HepG2 (cell line): ENCODE data around the gene NPW. TPM values are rescaled to one million over a fixed set of nuclear protein-coding genes. Genes with fewer than 3 reads are reported as not detected.

Experiments used
- ATF7 ChIP-seq, 2 experiments: fragments of 450-650 bp in 1 of 2; sonication (generic) in 1 of 2; formaldehyde crosslinking in 1 of 2; IDR thresholded peaks; 2 replicates each; pipeline versions ENCODE4 v1.4.0 to v1.6.1; 2016 to 2020; ENCODE audit warnings: antibody characterized with exemption in 1 of 2, mild to moderate bottlenecking in 1 of 2, missing genetic modification reagents in 1 of 2
- CEBPB ChIP-seq: IDR thresholded peaks from 2 replicates; pipeline ENCODE4 v1.6.1; 2011; ENCODE audit warnings: low read depth, low read length, improper control_type of control experiment, borderline replicate concordance
- GATAD1 ChIP-seq: IDR thresholded peaks from 2 replicates; pipeline ENCODE4 v1.6.1; 2016; ENCODE audit warnings: missing genetic modification reagents, missing compliant biosample characterization
- ISL2 ChIP-seq: sonication (generic); formaldehyde crosslinking; IDR thresholded peaks from 2 replicates; pipeline ENCODE4 v1.5.0; 2020; ENCODE audit warnings: missing genetic modification reagents
- MIXL1 ChIP-seq: IDR thresholded peaks from 2 replicates; pipeline ENCODE4 v1.6.1; 2016
- NFIC ChIP-seq: IDR thresholded peaks from 2 replicates; pipeline ENCODE4 v1.6.1; 2012; ENCODE audit warnings: mild to moderate bottlenecking, low read length, inconsistent platforms
- ZBTB1 ChIP-seq: sonication (generic); formaldehyde crosslinking; IDR thresholded peaks from 2 replicates; pipeline ENCODE4 v1.4.0; 2020; ENCODE audit warnings: missing genetic modification reagents, borderline replicate concordance
- ZFY ChIP-seq: sonication (generic); formaldehyde crosslinking; IDR thresholded peaks from 2 replicates; pipeline ENCODE4 v1.4.0; 2020; ENCODE audit warnings: missing genetic modification reagents
- ZNF121 ChIP-seq: sonication (generic); formaldehyde crosslinking; IDR thresholded peaks from 2 replicates; pipeline ENCODE4 v1.5.0; 2020; ENCODE audit warnings: mild to moderate bottlenecking, missing genetic modification reagents
- ZNF17 ChIP-seq: sonication (generic); formaldehyde crosslinking; IDR thresholded peaks from 2 replicates; pipeline ENCODE4 v1.5.0; 2020; ENCODE audit warnings: mild to moderate bottlenecking, missing genetic modification reagents
- ZNF260 ChIP-seq: sonication (generic); formaldehyde crosslinking; IDR thresholded peaks from 2 replicates; pipeline ENCODE4 v1.4.0; 2020; ENCODE audit warnings: missing genetic modification reagents, low read depth, mild to moderate bottlenecking, borderline replicate concordance
- ZNF678 ChIP-seq: sonication (generic); formaldehyde crosslinking; IDR thresholded peaks from 2 replicates; pipeline ENCODE4 v1.4.0; 2020; ENCODE audit warnings: mild to moderate bottlenecking, missing genetic modification reagents
- polyA plus RNA-seq, 8 experiments: library from polyadenylated mRNA; depleted of rRNA in 3 of 8; stranded (reverse) in 7 of 8; unstranded in 1 of 8; fragments of >200 nt; fragmentation: Illumina TruSeq in 4 of 8; extraction: Trizol in 4 of 8; gene quantifications; 2 replicates each; pipeline versions ENCODE4 v1.2.1 to v1.2.3, GENCODE V29; 2011 to 2016; ENCODE audit warnings: low read depth in 4 of 8, missing spikeins in 1 of 8, mixed read lengths in 1 of 8; ENCODE audit not compliant: insufficient read depth in 1 of 8
- total RNA-seq, 5 experiments: library from RNA; depleted of rRNA; stranded (reverse); fragments of >200 nt; fragmentation: Illumina TruSeq; extraction: Trizol; gene quantifications; 2 replicates each; pipeline ENCODE4 v1.2.3, GENCODE V29; 2016; ENCODE audit warnings: low read depth in 1 of 5
- TF ChIP-seq, protein P1 (sequence below): sonication (generic); formaldehyde crosslinking; IDR thresholded peaks from 2 replicates; pipeline ENCODE4 v1.4.0; 2020; ENCODE audit warnings: mild to moderate bottlenecking, missing genetic modification reagents
- TF ChIP-seq, protein P2 (sequence below): sonication (generic); formaldehyde crosslinking; IDR thresholded peaks from 2 replicates; pipeline ENCODE4 v1.4.0; 2020; ENCODE audit warnings: missing genetic modification reagents
- TF ChIP-seq, protein P3 (sequence below): sonication (generic); formaldehyde crosslinking; IDR thresholded peaks from 2 replicates; pipeline ENCODE4 v1.5.0; 2020; ENCODE audit warnings: missing genetic modification reagents
- TF ChIP-seq, protein P4 (sequence below): sonication (generic); formaldehyde crosslinking; IDR thresholded peaks from 2 replicates; pipeline ENCODE4 v1.9.0; 2021; ENCODE audit warnings: missing genetic modification reagents, mild to moderate bottlenecking, borderline replicate concordance
- TF ChIP-seq, protein P5 (sequence below): sonication (generic); formaldehyde crosslinking; IDR thresholded peaks from 2 replicates; pipeline ENCODE4 v1.4.0; 2020; ENCODE audit warnings: mild to moderate bottlenecking, missing genetic modification reagents
- TF ChIP-seq, protein P6 (sequence below): sonication (generic); formaldehyde crosslinking; IDR thresholded peaks from 2 replicates; pipeline ENCODE4 v1.4.0; 2020; ENCODE audit warnings: mild to moderate bottlenecking, missing genetic modification reagents
- TF ChIP-seq, protein P7 (sequence below): sonication (generic); formaldehyde crosslinking; IDR thresholded peaks from 2 replicates; pipeline ENCODE4 v1.4.0; 2020; ENCODE audit warnings: missing genetic modification reagents

The NPW gene
- total and polyA plus RNA-seq, 2 of the 13 experiments (the other 11 are each of a cell fraction or from before 2014, with no cell fraction given): 0.24 to 0.97 TPM

DNA sequence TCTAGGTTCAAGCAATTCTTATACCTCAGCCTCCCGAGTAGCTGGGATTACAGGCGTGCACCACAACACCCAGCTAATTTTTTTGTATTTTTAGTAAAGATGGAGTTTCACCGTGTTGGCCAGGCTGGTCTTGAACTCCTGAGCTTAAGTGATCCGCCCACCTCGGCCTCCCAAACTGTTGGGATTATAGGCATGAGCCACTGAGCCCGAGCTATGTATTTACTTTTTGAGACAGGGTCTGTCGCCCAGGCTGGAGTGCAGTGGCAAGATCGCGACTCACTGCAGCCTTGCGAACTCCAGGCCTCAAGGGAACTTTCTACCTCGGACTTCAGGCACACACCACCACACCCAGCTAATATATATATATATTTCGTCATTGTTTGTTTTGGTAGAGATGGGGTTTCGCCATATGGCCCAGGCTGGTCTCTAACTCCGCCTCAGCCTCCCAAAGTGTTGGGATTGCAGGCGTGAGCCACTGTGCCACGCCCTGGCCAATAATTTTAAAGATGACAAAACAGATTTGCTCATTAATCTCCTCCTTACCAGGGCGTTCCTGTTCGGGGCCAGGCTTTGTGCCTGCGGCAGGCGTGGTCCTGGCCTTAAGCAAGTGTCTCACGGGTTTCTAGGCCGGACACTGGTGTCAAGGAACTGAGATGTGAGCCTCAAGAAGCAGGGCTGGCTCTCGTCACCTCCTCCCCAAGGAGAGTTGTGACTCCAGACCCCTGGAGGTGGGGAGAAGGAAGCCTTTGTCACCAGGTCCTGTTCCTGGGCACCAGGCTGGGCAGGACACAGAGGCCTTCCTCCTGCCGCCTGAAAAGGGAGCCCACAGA is 4.3 kb upstream of the NPW start (continued):
- TF ChIP-seq ZNF678 (CRISPR knock-in tag) (no peak), ZNF260 (CRISPR knock-in tag) (no peak), GATAD1 (CRISPR knock-in tag) (0 out of 2 replicates have a peak, but pooled peaks have one; percentile 13), ZFY (CRISPR knock-in tag) (peak; percentile 55), MIXL1 (CRISPR knock-in tag) (no peak), ISL2 (CRISPR knock-in tag) (no peak), CEBPB (peak; percentile 83), ZBTB1 (CRISPR knock-in tag) (no peak), ZNF121 (CRISPR knock-in tag) (no peak), NFIC (no peak), ATF7 (IDR thresholded peaks at IDR 0.05) (peak; percentile 59), ATF7 (CRISPR knock-in tag; IDR thresholded peaks at IDR 0.05) (no peak), ZNF17 (no peak)
- TF ChIP-seq, protein P1, sequence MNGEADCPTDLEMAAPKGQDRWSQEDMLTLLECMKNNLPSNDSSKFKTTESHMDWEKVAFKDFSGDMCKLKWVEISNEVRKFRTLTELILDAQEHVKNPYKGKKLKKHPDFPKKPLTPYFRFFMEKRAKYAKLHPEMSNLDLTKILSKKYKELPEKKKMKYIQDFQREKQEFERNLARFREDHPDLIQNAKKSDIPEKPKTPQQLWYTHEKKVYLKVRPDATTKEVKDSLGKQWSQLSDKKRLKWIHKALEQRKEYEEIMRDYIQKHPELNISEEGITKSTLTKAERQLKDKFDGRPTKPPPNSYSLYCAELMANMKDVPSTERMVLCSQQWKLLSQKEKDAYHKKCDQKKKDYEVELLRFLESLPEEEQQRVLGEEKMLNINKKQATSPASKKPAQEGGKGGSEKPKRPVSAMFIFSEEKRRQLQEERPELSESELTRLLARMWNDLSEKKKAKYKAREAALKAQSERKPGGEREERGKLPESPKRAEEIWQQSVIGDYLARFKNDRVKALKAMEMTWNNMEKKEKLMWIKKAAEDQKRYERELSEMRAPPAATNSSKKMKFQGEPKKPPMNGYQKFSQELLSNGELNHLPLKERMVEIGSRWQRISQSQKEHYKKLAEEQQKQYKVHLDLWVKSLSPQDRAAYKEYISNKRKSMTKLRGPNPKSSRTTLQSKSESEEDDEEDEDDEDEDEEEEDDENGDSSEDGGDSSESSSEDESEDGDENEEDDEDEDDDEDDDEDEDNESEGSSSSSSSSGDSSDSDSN: 0 out of 2 replicates have a peak, but pooled peaks have one; percentile 21
- TF ChIP-seq, protein P2, sequence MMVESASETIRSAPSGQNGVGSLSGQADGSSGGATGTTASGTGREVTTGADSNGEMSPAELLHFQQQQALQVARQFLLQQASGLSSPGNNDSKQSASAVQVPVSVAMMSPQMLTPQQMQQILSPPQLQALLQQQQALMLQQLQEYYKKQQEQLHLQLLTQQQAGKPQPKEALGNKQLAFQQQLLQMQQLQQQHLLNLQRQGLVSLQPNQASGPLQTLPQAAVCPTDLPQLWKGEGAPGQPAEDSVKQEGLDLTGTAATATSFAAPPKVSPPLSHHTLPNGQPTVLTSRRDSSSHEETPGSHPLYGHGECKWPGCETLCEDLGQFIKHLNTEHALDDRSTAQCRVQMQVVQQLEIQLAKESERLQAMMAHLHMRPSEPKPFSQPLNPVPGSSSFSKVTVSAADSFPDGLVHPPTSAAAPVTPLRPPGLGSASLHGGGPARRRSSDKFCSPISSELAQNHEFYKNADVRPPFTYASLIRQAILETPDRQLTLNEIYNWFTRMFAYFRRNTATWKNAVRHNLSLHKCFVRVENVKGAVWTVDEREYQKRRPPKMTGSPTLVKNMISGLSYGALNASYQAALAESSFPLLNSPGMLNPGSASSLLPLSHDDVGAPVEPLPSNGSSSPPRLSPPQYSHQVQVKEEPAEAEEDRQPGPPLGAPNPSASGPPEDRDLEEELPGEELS (CRISPR knock-in tag): 0 out of 2 replicates have a peak, but pooled peaks have one; percentile 28
- TF ChIP-seq, protein P3, sequence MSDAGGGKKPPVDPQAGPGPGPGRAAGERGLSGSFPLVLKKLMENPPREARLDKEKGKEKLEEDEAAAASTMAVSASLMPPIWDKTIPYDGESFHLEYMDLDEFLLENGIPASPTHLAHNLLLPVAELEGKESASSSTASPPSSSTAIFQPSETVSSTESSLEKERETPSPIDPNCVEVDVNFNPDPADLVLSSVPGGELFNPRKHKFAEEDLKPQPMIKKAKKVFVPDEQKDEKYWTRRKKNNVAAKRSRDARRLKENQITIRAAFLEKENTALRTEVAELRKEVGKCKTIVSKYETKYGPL (CRISPR knock-in tag): no peak
- TF ChIP-seq, protein P4, sequence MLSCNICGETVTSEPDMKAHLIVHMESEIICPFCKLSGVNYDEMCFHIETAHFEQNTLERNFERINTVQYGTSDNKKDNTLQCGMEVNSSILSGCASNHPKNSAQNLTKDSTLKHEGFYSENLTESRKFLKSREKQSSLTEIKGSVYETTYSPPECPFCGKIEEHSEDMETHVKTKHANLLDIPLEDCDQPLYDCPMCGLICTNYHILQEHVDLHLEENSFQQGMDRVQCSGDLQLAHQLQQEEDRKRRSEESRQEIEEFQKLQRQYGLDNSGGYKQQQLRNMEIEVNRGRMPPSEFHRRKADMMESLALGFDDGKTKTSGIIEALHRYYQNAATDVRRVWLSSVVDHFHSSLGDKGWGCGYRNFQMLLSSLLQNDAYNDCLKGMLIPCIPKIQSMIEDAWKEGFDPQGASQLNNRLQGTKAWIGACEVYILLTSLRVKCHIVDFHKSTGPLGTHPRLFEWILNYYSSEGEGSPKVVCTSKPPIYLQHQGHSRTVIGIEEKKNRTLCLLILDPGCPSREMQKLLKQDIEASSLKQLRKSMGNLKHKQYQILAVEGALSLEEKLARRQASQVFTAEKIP (CRISPR knock-in tag): no peak
- TF ChIP-seq, protein P5, sequence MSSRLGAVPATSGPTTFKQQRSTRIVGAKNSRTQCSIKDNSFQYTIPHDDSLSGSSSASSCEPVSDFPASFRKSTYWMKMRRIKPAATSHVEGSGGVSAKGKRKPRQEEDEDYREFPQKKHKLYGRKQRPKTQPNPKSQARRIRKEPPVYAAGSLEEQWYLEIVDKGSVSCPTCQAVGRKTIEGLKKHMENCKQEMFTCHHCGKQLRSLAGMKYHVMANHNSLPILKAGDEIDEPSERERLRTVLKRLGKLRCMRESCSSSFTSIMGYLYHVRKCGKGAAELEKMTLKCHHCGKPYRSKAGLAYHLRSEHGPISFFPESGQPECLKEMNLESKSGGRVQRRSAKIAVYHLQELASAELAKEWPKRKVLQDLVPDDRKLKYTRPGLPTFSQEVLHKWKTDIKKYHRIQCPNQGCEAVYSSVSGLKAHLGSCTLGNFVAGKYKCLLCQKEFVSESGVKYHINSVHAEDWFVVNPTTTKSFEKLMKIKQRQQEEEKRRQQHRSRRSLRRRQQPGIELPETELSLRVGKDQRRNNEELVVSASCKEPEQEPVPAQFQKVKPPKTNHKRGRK (CRISPR knock-in tag): no peak
- TF ChIP-seq, protein P6, sequence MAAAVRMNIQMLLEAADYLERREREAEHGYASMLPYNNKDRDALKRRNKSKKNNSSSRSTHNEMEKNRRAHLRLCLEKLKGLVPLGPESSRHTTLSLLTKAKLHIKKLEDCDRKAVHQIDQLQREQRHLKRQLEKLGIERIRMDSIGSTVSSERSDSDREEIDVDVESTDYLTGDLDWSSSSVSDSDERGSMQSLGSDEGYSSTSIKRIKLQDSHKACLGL: peak; percentile 35; the same call in 1 of the 2 replicates
- TF ChIP-seq, protein P7, sequence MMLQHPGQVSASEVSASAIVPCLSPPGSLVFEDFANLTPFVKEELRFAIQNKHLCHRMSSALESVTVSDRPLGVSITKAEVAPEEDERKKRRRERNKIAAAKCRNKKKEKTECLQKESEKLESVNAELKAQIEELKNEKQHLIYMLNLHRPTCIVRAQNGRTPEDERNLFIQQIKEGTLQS (CRISPR knock-in tag): 0 out of 2 replicates have a peak, but pooled peaks have one; percentile 42
